IPS-11a (cell line): Measurements from ENCODE around the gene MARVELD3.
"Not testable (repeated sequence)": the region's sequence is repeated elsewhere in the genome, so short reads cannot be mapped to it uniquely, and the experiment has no call there.

Experiments used
- H3K4me3 ChIP-seq: one replicate; pipeline ENCODE4 v1.5.1; 2013; ENCODE audit warnings: low read depth, low read length, control low read depth

MARVELD3 gene

DNA sequence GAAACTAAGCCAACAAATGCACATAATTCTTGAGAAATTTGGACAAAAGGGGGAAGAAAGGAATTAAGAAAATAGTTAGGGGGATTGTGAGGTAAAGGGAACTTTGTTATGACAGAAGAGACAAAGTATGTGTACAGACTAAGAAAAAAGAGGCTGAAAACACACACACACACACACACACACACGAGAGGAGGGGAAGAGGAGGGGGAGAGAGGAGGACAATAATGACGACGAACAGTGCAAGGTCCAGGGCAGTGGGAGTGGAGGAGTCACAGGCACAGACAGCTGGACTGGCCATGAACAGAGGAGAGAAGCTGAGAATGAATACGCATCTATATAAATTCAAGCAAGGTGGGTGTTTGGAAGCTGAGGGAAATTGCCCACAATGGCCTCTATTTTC, 44.6 kb downstream of the MARVELD3 start:
- no peak overlapping the region for H3K4me3 ChIP-seq

DNA sequence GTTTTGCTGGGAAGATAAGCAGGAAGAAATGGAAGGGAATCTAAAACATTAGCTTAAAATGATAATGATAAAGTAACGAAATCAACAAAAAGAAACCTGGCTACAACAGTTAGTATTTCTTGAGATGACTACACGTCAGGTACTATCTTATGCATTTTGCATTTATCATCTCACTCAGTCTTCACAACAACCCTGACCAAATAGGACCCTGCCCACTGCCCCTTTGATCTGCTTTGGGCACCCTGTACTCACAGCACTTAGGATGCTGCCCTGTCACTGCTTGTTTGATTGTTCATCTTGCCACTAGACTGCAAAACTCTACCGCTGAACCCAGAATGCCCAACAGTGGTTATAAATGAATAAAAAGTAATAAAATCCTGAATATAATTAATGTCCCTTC, 45.2 kb downstream of the MARVELD3 start:
- no peak overlapping the region for H3K4me3 ChIP-seq

- no peak overlapping the region for H3K4me3 ChIP-seq
Observed at GRCh38 chr16:71672125-71672524, 46.1 kb downstream of the MARVELD3 start.

GRCh38 chr16:71672803-71673581, 47.0 kb downstream of the MARVELD3 start:
- H3K4me3 ChIP-seq = no peak overlapping the region

DNA sequence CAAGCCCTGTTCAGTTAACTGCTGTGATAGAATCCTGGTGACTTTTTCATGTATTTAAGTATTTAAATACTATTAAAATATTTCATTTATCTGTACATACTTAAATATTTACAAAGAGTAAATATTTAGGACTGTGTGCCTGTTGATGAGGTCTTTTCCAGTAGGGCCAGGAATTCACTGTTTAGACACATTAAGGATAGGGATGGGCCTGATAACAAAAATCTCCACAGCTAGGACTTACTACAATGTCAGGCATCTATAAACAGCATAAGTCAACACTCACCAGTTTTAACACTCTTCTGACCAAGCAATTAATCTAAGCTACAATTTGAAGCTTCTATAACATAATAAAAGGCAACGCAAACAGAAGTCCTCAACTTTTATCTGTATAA, 47.6 kb downstream of the MARVELD3 start:
- no peak overlapping the region for H3K4me3 ChIP-seq

DNA sequence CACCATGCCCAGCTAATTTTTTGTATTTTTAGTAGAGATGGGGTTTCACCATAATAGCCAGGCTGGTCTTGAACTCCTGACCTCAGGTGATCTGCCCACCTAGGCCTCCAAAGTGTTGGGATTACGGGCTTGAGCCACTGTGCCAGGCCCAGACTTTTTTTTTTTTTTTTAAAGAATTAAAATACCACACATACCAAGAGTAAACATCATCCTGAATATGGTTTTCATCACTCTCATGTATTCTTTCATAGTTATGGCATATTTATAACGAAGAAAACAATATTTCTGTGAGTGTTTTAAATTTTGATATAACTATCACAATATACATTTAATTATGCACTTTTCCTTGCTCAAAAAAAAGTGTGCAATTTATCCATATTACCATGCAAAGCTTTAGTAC, 48.2 kb downstream of the MARVELD3 start:
- no peak overlapping the region for H3K4me3 ChIP-seq

- H3K4me3 ChIP-seq = no peak overlapping the region
Observed at GRCh38 chr16:71675380-71675779, 49.4 kb downstream of the MARVELD3 start.

GRCh38 chr16:71676236-71676635, 50.3 kb downstream of the MARVELD3 start:
- no peak overlapping the region for H3K4me3 ChIP-seq

DNA sequence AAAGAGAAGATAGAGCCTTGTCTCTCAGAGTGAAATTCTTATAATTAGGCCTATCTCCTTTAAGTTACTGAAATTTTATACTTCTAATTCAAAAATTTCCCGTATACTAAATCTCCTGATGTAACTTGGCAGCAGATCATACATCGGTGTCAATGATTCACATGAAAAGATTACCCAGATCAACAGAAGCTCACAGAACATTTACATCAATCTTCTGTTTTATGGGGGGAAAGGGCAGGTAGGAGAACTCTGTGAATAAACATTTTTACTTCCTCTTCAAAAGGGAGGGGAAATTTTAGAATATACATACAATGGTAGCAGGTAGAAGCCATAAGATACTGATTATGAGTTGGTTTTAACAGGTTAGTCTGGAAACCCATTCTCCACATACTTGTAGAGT, 55.4 kb downstream of the MARVELD3 start:
- H3K4me3 ChIP-seq = no peak overlapping the region

- H3K4me3 ChIP-seq = not testable (repeated sequence)
Observed at GRCh38 chr16:71684280-71684679, 58.3 kb downstream of the MARVELD3 start.
